Hepatocyte (in vitro differentiated cells): ENCODE data around the gene COPRS. TPM values are rescaled to one million over a fixed set of nuclear protein-coding genes. Genes with fewer than 3 reads are reported as not detected.

Source experiments
- DNase-seq: peaks from one replicate; pipeline ENCODE4 v3.0.0-alpha.2; 2016; ENCODE audit warnings: low spot score
- H2AFZ ChIP-seq: fragments of 200-600 bp; sonication (generic); 2 replicates; pipeline ENCODE4 v1.6.0; 2016; ENCODE audit warnings: antibody characterized with exemption, mild to moderate bottlenecking
- H3K27ac ChIP-seq: fragments of 200-600 bp; sonication (generic); 2 replicates; pipeline ENCODE4 v1.5.1; 2016; ENCODE audit warnings: mild to moderate bottlenecking
- H3K27me3 ChIP-seq: fragments of 200-600 bp; sonication (generic); 2 replicates; pipeline ENCODE4 v1.6.1; 2016
- H3K36me3 ChIP-seq: fragments of 200-600 bp; sonication (generic); replicated peaks from 2 replicates; pipeline ENCODE4 v1.5.1; 2016; ENCODE audit warnings: low read depth; ENCODE audit not compliant: insufficient read depth
- H3K4me1 ChIP-seq: fragments of 200-600 bp; sonication (generic); 2 replicates; pipeline ENCODE4 v1.5.1; 2016; ENCODE audit warnings: mild to moderate bottlenecking, moderate library complexity; ENCODE audit not compliant: insufficient read depth
- H3K4me2 ChIP-seq: fragments of 200-600 bp; sonication (generic); 2 replicates; pipeline ENCODE4 v1.6.0; 2016
- H3K4me3 ChIP-seq: fragments of 200-600 bp; sonication (generic); 2 replicates; pipeline ENCODE4 v1.5.1; 2016; ENCODE audit warnings: mild to moderate bottlenecking
- H3K79me2 ChIP-seq: fragments of 200-600 bp; sonication (generic); 2 replicates; pipeline ENCODE4 v1.6.0; 2017; ENCODE audit warnings: mild to moderate bottlenecking
- H3K9me2 ChIP-seq: fragments of 200-600 bp; sonication (generic); replicated peaks from 2 replicates; pipeline ENCODE4 v1.6.0; 2017; ENCODE audit warnings: mild to moderate bottlenecking; ENCODE audit not compliant: insufficient read depth
- H3K9me3 ChIP-seq: fragments of 200-600 bp; sonication (generic); 2 replicates; pipeline ENCODE4 v1.5.1; 2016; ENCODE audit warnings: low read depth, mild to moderate bottlenecking
- H4K20me1 ChIP-seq: fragments of 200-600 bp; sonication (generic); 2 replicates; pipeline ENCODE4 v1.6.0; 2016; ENCODE audit warnings: mild to moderate bottlenecking; ENCODE audit not compliant: insufficient read depth, poor library complexity, severe bottlenecking
- EZH2 ChIP-seq: fragments of 200-600 bp; sonication (generic); IDR thresholded peaks from 2 replicates; pipeline ENCODE4 v1.6.1; 2016; ENCODE audit warnings: antibody characterized with exemption, mild to moderate bottlenecking, borderline replicate concordance
- EZH2phosphoT487 ChIP-seq: fragments of 200-600 bp; sonication (generic); IDR thresholded peaks from one replicate; pipeline ENCODE4 v1.6.1; 2018; ENCODE audit warnings: antibody characterized with exemption, mild to moderate bottlenecking, low read depth, moderate library complexity; ENCODE audit not compliant: unreplicated experiment, severe bottlenecking
- WGBS: methylation state at CpG from one replicate; pipeline ENCODE4 v1.1.6; 2016; ENCODE audit warnings: low lambda C conversion rate; ENCODE audit errors: missing lambda C conversion rate; 5-methylcytosine and 5-hydroxymethylcytosine counted together
- polyA plus RNA-seq: library from polyadenylated mRNA; unstranded; fragments of >200 nt; fragmentation: Nextera tagmentation; extraction: Ambion mirVana; gene quantifications from 2 replicates; pipeline ENCODE4 v1.2.1, GENCODE V29; 2016
- total RNA-seq: library from RNA; depleted of rRNA; stranded (reverse); fragments of >200 nt; gene quantifications from 2 replicates; pipeline ENCODE4 v1.2.3, GENCODE V29; 2014
- TF ChIP-seq, protein P1 (sequence below): fragments of 200-600 bp; sonication (generic); IDR thresholded peaks from 2 replicates; pipeline ENCODE4 v1.5.1; 2016; ENCODE audit warnings: antibody characterized with exemption, mild to moderate bottlenecking; ENCODE audit not compliant: poor library complexity

The COPRS gene
- total and polyA plus RNA-seq, 2 experiments from 2014 or later = 54.3 to 74.7 TPM

GRCh38 chr17:31856750-31857149 lies 2.3 kb downstream of the COPRS start:
- Histone ChIP-seq H3K4me2 (no peak overlapping the region), H4K20me1 (peaks cover 4% of the 10 kb centered on the region), H3K79me2 (peaks cover 32% of the 10 kb centered on the region), H3K4me1 (peaks cover 12% of the 10 kb centered on the region), H3K9me2 (no peaks in the 10 kb centered on the region), H2AFZ (no peak overlapping the region), H3K9me3 (no peaks in the 10 kb centered on the region), H3K36me3 (no peaks in the 10 kb centered on the region), H3K4me3 (no peak overlapping the region), H3K27me3 (no peaks in the 10 kb centered on the region), H3K27ac (no peak overlapping the region)
- DNase-seq = no peak
- TF ChIP-seq EZH2phosphoT487 (no peak), EZH2 (no peak)
- TF ChIP-seq, protein P1, sequence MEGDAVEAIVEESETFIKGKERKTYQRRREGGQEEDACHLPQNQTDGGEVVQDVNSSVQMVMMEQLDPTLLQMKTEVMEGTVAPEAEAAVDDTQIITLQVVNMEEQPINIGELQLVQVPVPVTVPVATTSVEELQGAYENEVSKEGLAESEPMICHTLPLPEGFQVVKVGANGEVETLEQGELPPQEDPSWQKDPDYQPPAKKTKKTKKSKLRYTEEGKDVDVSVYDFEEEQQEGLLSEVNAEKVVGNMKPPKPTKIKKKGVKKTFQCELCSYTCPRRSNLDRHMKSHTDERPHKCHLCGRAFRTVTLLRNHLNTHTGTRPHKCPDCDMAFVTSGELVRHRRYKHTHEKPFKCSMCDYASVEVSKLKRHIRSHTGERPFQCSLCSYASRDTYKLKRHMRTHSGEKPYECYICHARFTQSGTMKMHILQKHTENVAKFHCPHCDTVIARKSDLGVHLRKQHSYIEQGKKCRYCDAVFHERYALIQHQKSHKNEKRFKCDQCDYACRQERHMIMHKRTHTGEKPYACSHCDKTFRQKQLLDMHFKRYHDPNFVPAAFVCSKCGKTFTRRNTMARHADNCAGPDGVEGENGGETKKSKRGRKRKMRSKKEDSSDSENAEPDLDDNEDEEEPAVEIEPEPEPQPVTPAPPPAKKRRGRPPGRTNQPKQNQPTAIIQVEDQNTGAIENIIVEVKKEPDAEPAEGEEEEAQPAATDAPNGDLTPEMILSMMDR = no peak
- 97% methylated on average over 4 of the region's 4 CpGs for WGBS

DNA sequence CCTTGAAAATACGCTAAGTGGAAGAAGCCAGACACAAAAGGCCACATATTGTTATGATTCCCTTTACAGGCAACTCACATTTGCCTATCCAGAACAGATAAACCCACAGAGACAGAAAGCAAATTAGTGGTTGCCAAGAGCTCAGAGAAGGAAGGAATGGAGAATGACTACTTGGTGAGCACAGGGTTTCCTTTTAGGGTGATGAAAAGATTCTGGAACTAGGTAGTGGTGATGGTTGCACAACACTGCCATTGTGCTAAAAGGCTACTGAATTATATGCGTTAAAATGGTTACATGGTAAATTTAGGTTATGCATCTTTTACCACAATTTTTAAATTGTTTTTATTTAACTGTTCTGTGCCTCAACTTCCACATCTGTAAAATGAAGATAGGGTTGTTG lies 4.4 kb downstream of the COPRS start:
- H3K4me1 ChIP-seq = peaks cover 10% of the 10 kb centered on the region
- peaks cover 32% of the 10 kb centered on the region for H3K79me2 ChIP-seq
- H3K36me3 ChIP-seq = no peaks in the 10 kb centered on the region
- no peaks in the 10 kb centered on the region for H3K9me3 ChIP-seq
- 98% methylated on average over 2 of the region's 2 CpGs for WGBS
- H3K4me2 ChIP-seq = no peak overlapping the region
- H2AFZ ChIP-seq = no peak overlapping the region
- no peak for TF ChIP-seq EZH2phosphoT487
- TF ChIP-seq, protein P1 = no peak
- TF ChIP-seq EZH2 = no peak
- H3K27ac ChIP-seq = no peak overlapping the region
- H3K9me2 ChIP-seq = no peaks in the 10 kb centered on the region
- H4K20me1 ChIP-seq = peaks cover 4% of the 10 kb centered on the region
- no peak overlapping the region for H3K4me3 ChIP-seq
- DNase-seq = no peak
- no peaks in the 10 kb centered on the region for H3K27me3 ChIP-seq

DNA sequence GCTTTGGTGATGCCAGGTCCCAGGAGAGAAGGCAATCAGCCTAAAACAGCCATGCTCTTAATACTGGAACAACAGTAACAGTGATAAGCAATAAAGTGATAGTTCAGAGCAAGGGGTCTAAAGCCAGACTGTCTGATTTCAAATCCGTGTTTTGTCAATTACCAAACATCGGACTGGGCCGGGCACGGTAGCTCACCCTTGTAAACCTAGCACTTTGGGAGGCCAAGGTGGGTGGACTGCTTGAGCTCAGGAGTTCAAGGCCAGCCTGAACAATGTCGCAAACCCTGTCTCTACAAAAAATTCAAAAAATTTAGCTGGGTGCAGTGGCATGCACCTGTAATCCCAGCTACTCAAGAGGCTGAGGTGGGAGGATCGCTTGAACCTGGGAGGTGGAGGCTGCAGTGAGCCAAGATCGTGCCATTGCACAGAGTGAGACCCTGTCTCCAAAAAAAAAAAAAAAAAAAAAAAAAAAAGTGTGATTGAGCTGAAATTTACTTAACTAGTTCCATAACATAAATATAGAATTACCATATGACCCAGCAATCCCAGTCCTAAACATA lies 5.1 kb downstream of the COPRS start:
- H2AFZ ChIP-seq = no peak overlapping the region
- H3K4me3 ChIP-seq = no peak overlapping the region
- TF ChIP-seq EZH2 (no peak), EZH2phosphoT487 (no peak)
- TF ChIP-seq, protein P1 = no peak
- peaks cover 9% of the 10 kb centered on the region for H3K4me1 ChIP-seq
- H3K4me2 ChIP-seq = no peak overlapping the region
- WGBS = 79% methylated on average over 7 of the region's 7 CpGs
- H3K27ac ChIP-seq = no peak overlapping the region
- H3K36me3 ChIP-seq = no peaks in the 10 kb centered on the region
- no peak for DNase-seq
- H3K79me2 ChIP-seq = peaks cover 32% of the 10 kb centered on the region
- peaks cover 4% of the 10 kb centered on the region for H4K20me1 ChIP-seq
- no peaks in the 10 kb centered on the region for H3K27me3 ChIP-seq
- H3K9me3 ChIP-seq = no peaks in the 10 kb centered on the region
- no peaks in the 10 kb centered on the region for H3K9me2 ChIP-seq
